Erythroblast (primary cell): Measurements from ENCODE around the gene NLRC5.

Experiments used
- GATA1 ChIP-seq: IDR thresholded peaks from 2 replicates; pipeline ENCODE4 v1.6.1; 2011; ENCODE audit warnings: low read depth, mild to moderate bottlenecking, control low read depth, low read length, moderate library complexity
- POLR2A ChIP-seq: IDR thresholded peaks from 2 replicates; pipeline ENCODE4 v1.6.1; 2011; ENCODE audit warnings: mild to moderate bottlenecking, low read length

GRCh38 chr16:56995136-56995805 lies 5.9 kb downstream of the NLRC5 start:
- TF ChIP-seq POLR2A (no peak), GATA1 (no peak)
